Heart right ventricle (tissue), 16 donors: ENCODE data around the gene ZNF318. TPM values are rescaled to one million over a fixed set of nuclear protein-coding genes. Genes with fewer than 3 reads are reported as not detected.
"Not testable (repeated sequence)": the region's sequence is repeated elsewhere in the genome, so short reads cannot be mapped to it uniquely, and the experiment has no call there.

ENCODE experiments used
- ATAC-seq, 8 donors: fragments of 200-7000 bp; cut with Tn5 transposase; one replicate each; pipeline ENCODE4 v1.9.1; 2020; ENCODE audit warnings: mild to moderate bottlenecking in 8 of 8, moderate library complexity in 8 of 8, moderate number of reproducible peaks in 1 of 8
- DNase-seq, 2 donors: peaks; one replicate each; pipeline ENCODE4 v3.0.0-alpha.2; 2020
- H3K27ac ChIP-seq, 10 donors: fragments of 200-600 bp; sonication (generic) in 2 of 10; one replicate each; pipeline versions ENCODE4 v1.5.0 to v1.8.0; 2020 to 2022; ENCODE audit warnings: mild to moderate bottlenecking in 3 of 10
- H3K27me3 ChIP-seq, 7 donors: fragments of 200-600 bp; one replicate each; pipeline ENCODE4 v1.8.0; 2021 to 2022; ENCODE audit warnings: mild to moderate bottlenecking in 2 of 7
- H3K36me3 ChIP-seq, 9 donors: fragments of 200-600 bp; sonication (generic) in 1 of 9; one replicate each; pipeline versions ENCODE4 v1.5.0 to v1.8.0; 2020 to 2022; ENCODE audit warnings: mild to moderate bottlenecking in 2 of 9
- H3K4me1 ChIP-seq, 9 donors: fragments of 200-600 bp; sonication (generic) in 1 of 9; one replicate each; pipeline versions ENCODE4 v1.5.0 to v1.8.0; 2020 to 2022; ENCODE audit warnings: mild to moderate bottlenecking in 4 of 9
- H3K4me3 ChIP-seq, 10 donors: fragments of 200-600 bp; sonication (generic) in 2 of 10; one replicate each; pipeline versions ENCODE4 v1.5.0 to v1.8.0; 2020 to 2022; ENCODE audit warnings: mild to moderate bottlenecking in 7 of 10, moderate library complexity in 2 of 10
- H3K9me3 ChIP-seq, 11 donors: fragments of 200-600 bp in 10 of 11; sonication (generic) in 2 of 11; one replicate each; pipeline versions ENCODE4 v1.5.0 to v1.8.0; 2013 to 2022; ENCODE audit warnings: mild to moderate bottlenecking in 2 of 11, control low read depth in 1 of 11, moderate library complexity in 1 of 11
- CTCF ChIP-seq, 9 donors: fragments of 200-600 bp; sonication (generic) in 2 of 9; IDR thresholded peaks; one replicate each; pipeline versions ENCODE4 v1.5.0 to v1.8.0; 2021 to 2022; ENCODE audit warnings: antibody characterized with exemption in 9 of 9, mild to moderate bottlenecking in 5 of 9, moderate library complexity in 1 of 9
- WGBS, 2 donors: extraction: QIAGEN DNeasy Blood & Tissue Kit; methylation state at CpG; one replicate each; pipeline ENCODE4 v1.1.7; 2013; ENCODE audit warnings: inconsistent platforms in 1 of 2; 5-methylcytosine and 5-hydroxymethylcytosine counted together
- intact Hi-C, 10 donors: fragments of 100-400 bp; cut with DNase I; formaldehyde crosslinking; loops; one replicate each; pipeline versions ENCODE4 v1.11.1 to v1.14.2; 2022
- polyA plus RNA-seq, 2 donors: library from polyadenylated mRNA; stranded (reverse); fragments of 200-250 nt; gene quantifications; one replicate each; pipeline ENCODE4 v1.2.3, GENCODE V29; 2013
- total RNA-seq, 10 donors: library from RNA; stranded (reverse); fragmentation: NEBNext Ultra II Directional in 3 of 10; extraction: Animal tissue kit (Norgen Biotek cat#: 25700) in 3 of 10; gene quantifications; one replicate each; pipeline versions ENCODE4 v1.2.1 to v1.2.4, GENCODE V29; 2021 to 2023
- donor health status: Arrhythmogenic right ventricular cardiomyopathy.
- donor health status: ischemic (EF 13 %, LVEDD 7.1; RV severe dilation, severe dysfunction).
- donor health status: healthy with polysubstance abuse.
- donor health status: DM: no; HTN: yes; CAD: no.
- donor health status: DM: no; HTN: no; CAD: no.
- donor health status: ischemic (EF 25% LVEDD 6.9; RV normal size, moderate dysfunction).
- donor health status: ischemic (EF 25% LVEDD 5.7; RV mildly dilated, moderate dysfunction).
- donor health status: healthy.
- donor health status: DM: yes; HTN: yes; CAD: no.
- donor health status: Ischemic cardiomyopathy.
- donor health status: ischemic (EF 35%, LVEDD 5.7; RV mildly dilated, moderate dysfunction).
- donor health status: nonischemic (EF 11% LVEDD 7.7; RV severe dilation, severe dysfunction).
- donor health status: DM: yes; HTN: yes; CAD: no.
- donor health status: PGD.
- donor health status: ischemic (EF 29% LVEDD 5.4; RV normal size, mild dysfunction).
- donor health status: nonischemic (EF 23%, LVEDD 6.1; RV moderate dilation, normal function).

Gene ZNF318
- total and polyA plus RNA-seq, 12 donors: 3.4 to 20.4 (median 13.7) TPM

DNA sequence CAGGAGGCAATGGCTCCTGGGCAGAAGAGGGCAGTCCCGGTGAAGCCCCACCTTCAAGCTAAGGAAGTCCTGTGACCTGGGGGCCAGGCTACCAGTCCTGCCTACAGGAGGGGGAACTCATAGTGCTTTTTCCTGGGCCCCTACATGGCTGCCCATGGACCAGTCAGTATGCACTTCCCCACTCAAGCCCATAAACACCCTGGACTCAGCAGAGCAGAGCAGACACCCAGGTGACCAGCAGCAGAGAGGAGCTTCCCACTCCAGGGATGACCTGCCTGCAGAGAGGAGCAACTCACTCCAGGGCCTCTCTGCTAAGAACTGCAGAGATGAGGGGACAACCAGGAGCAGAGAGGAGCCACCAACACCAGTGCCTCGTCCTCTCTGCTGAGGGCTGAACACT lies 43.6 kb upstream of the ZNF318 start:
- Histone ChIP-seq H3K4me1 (no peaks in the 10 kb centered on the region), H3K27ac (no peak overlapping the region), H3K4me3 (no peak overlapping the region), H3K9me3 (no peaks in the 10 kb centered on the region), H3K36me3 (no peaks in the 10 kb centered on the region), H3K27me3 (peaks cover 0 to 14% (median 0%) of the 10 kb centered on the region in 7 donors)
- ATAC-seq: no peak
- WGBS, 2 donors: 96 to 100% methylated on average over 2 of the region's 2 CpGs
- intact Hi-C loops: no loop called here
- no peak for TF ChIP-seq CTCF (IDR thresholded peaks at IDR 0.05)
- DNase-seq: no peak

GRCh38 chr6:43412541-43412940 lies 43.1 kb upstream of the ZNF318 start:
- no peak for TF ChIP-seq CTCF (IDR thresholded peaks at IDR 0.05)
- WGBS, 2 donors: 68 to 81% methylated on average over 5 of the region's 5 CpGs
- no peaks in the 10 kb centered on the region for H3K36me3 ChIP-seq
- no peak overlapping the region for H3K27ac ChIP-seq
- no peaks in the 10 kb centered on the region for H3K4me1 ChIP-seq
- peaks cover 0 to 17% (median 0%) of the 10 kb centered on the region in 7 donors for H3K27me3 ChIP-seq
- H3K9me3 ChIP-seq: no peaks in the 10 kb centered on the region
- intact Hi-C loops: no loop called here
- ATAC-seq (peak in 1 of 8 donors; percentile 38), DNase-seq (no peak)
- no peak overlapping the region for H3K4me3 ChIP-seq

DNA sequence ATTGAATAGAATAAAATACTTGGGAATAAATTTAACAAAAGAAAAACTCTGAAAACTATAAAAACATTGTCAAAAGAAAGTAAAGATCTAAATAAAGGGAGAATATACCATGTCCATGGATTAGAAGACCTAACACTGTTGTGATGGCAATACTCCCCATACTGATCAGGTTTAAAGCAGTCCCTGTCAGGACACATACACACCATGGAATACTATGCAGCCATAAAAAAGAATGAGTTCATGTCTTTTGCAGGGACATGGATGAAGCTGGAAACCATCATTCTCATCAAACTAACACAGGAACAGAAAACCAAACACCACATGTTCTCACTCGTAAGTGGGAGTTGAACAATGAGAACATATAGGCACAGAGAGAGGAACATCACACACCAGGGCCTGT lies 41.3 kb upstream of the ZNF318 start:
- H3K36me3 ChIP-seq, H3K27ac ChIP-seq, H3K9me3 ChIP-seq, H3K4me3 ChIP-seq, intact Hi-C loops, DNase-seq, ATAC-seq, H3K4me1 ChIP-seq: not testable (repeated sequence)
- peaks cover 0 to 17% (median 0%) of the 10 kb centered on the region in 7 donors for H3K27me3 ChIP-seq
- WGBS, 2 donors: 88 to 93% methylated on average over 1 of the region's 1 CpG

DNA sequence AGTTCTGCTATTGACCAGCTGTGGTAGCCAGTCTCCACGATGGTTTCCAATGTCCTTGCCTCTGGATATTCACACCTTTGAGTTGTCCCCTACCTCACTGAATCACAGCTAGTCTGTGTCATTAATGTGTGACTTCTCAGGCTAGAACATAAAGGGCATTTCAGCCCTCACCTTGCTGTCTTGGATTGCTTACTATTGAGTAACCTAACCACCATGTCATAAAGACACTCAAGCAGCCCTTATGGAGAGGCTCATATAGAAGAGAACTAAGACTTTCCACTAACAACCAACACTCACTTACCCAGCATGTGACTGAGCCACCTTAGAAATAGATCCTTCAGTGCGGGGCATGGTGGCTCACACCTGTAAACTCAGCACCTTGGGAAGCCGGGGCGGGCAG lies 38.8 kb upstream of the ZNF318 start:
- DNase-seq (no peak), ATAC-seq (no peak)
- TF ChIP-seq CTCF (IDR thresholded peaks at IDR 0.05): no peak
- intact Hi-C loops: no loop called here
- 91 to 93% methylated on average over 4 of the region's 4 CpGs for WGBS, 2 donors
- H3K36me3 ChIP-seq: no peaks in the 10 kb centered on the region
- H3K9me3 ChIP-seq: peaks cover 0 to 7% (median 0%) of the 10 kb centered on the region in 11 donors
- H3K27ac ChIP-seq: no peak overlapping the region
- H3K4me3 ChIP-seq: no peak overlapping the region
- no peaks in the 10 kb centered on the region for H3K4me1 ChIP-seq
- peaks cover 0 to 17% (median 0%) of the 10 kb centered on the region in 7 donors for H3K27me3 ChIP-seq

DNA sequence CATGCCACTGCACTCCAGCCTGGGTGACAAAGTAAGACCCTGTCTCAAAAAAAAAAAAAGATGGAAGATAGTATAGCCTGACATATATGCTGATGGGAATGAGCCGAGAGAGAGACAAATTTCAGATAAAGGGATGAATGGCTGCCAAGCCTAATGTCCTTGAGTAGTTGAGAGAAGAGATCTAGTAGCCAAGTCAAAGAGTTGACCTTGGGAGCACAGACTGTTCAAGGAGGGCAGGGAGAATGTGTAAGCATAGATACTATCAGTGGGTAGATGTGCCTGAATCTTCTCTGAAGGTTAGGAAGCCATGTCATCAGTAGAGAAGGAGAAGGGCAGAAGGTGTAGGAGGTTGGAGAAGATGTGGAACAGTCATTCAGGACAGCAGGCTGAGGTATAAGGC lies 37.8 kb upstream of the ZNF318 start:
- no peak overlapping the region for H3K27ac ChIP-seq
- no peaks in the 10 kb centered on the region for H3K4me1 ChIP-seq
- H3K27me3 ChIP-seq: peaks cover 0 to 17% (median 0%) of the 10 kb centered on the region in 7 donors
- intact Hi-C loops: no loop called here
- ATAC-seq: no peak
- no peak for DNase-seq
- no peak overlapping the region for H3K4me3 ChIP-seq
- H3K9me3 ChIP-seq: peaks cover 0 to 7% (median 0%) of the 10 kb centered on the region in 11 donors
- H3K36me3 ChIP-seq: no peaks in the 10 kb centered on the region
- no peak for TF ChIP-seq CTCF (IDR thresholded peaks at IDR 0.05)
- 45 to 53% methylated on average over 1 of the region's 1 CpG for WGBS, 2 donors
